ENCODE results near the gene CYRIA. TPM values are rescaled to one million over a fixed set of nuclear protein-coding genes. Genes with fewer than 3 reads are reported as not detected.
A peak's percentile ranks its signal among the peaks of the same experiment; 100 is the strongest.

The CYRIA gene
- total RNA-seq, 2 experiments from 2014 or later: 1.3 TPM

GRCh38 chr2:16708173-16708572, 42.5 kb upstream of the CYRIA start:
- ATAC-seq (ENCODE audit: poor library complexity) (no peak), DNase-seq (no peak)
- Mint-ChIP-seq H3K9me3 (no peaks in the 10 kb centered on the region), H3K27ac (no peak overlapping the region), H3K36me3 (ENCODE audit: low read depth) (no peaks in the 10 kb centered on the region), H3K4me3 (no peak overlapping the region), H3K27me3 (peaks cover 6% of the 10 kb centered on the region), H3K4me1 (ENCODE audit: low read depth) (no peaks in the 10 kb centered on the region)
- ChIA-PET CTCF (no interaction called here), POLR2A (no interaction called here)
- no peak overlapping the region for H3K4me3 ChIP-seq (ENCODE audit: low read length)
- TF ChIP-seq, protein P1, sequence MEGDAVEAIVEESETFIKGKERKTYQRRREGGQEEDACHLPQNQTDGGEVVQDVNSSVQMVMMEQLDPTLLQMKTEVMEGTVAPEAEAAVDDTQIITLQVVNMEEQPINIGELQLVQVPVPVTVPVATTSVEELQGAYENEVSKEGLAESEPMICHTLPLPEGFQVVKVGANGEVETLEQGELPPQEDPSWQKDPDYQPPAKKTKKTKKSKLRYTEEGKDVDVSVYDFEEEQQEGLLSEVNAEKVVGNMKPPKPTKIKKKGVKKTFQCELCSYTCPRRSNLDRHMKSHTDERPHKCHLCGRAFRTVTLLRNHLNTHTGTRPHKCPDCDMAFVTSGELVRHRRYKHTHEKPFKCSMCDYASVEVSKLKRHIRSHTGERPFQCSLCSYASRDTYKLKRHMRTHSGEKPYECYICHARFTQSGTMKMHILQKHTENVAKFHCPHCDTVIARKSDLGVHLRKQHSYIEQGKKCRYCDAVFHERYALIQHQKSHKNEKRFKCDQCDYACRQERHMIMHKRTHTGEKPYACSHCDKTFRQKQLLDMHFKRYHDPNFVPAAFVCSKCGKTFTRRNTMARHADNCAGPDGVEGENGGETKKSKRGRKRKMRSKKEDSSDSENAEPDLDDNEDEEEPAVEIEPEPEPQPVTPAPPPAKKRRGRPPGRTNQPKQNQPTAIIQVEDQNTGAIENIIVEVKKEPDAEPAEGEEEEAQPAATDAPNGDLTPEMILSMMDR (IDR thresholded peaks at IDR 0.05): no peak
- intact Hi-C loops (cut with DNase I, micrococcal nuclease): no loop called here
- H3K36me3 ChIP-seq (ENCODE audit: insufficient read depth, low read length): no peaks in the 10 kb centered on the region
- H3K9me3 ChIP-seq (ENCODE audit: control insufficient read depth in 1 of 2, insufficient read depth in 1 of 2, low read length in 2 of 2): no peaks in the 10 kb centered on the region
- H3K27ac ChIP-seq (ENCODE audit: low read depth in 1 of 2, low read length in 2 of 2): no peak overlapping the region
- H3K4me1 ChIP-seq (ENCODE audit: insufficient read depth, low read length): no peaks in the 10 kb centered on the region
- peaks cover 0 to 5% of the 10 kb centered on the region in 2 experiments for H3K27me3 ChIP-seq (ENCODE audit: control insufficient read depth in 1 of 2, insufficient read depth in 2 of 2, low read length in 2 of 2)

GRCh38 chr2:16707014-16707623, 41.5 kb upstream of the CYRIA start:
- DNase-seq (no peak), ATAC-seq (ENCODE audit: poor library complexity) (no peak)
- H3K27ac ChIP-seq (ENCODE audit: low read depth in 1 of 2, low read length in 2 of 2): no peak overlapping the region
- H3K9me3 Mint-ChIP-seq: no peaks in the 10 kb centered on the region
- H3K4me1 Mint-ChIP-seq (ENCODE audit: low read depth): no peaks in the 10 kb centered on the region
- CTCF ChIA-PET: no interaction called here
- no peaks in the 10 kb centered on the region for H3K9me3 ChIP-seq (ENCODE audit: control insufficient read depth in 1 of 2, insufficient read depth in 1 of 2, low read length in 2 of 2)
- H3K36me3 ChIP-seq (ENCODE audit: insufficient read depth, low read length): no peaks in the 10 kb centered on the region
- H3K27me3 Mint-ChIP-seq: peaks cover 6% of the 10 kb centered on the region
- H3K27ac Mint-ChIP-seq: no peak overlapping the region
- no peak overlapping the region for H3K4me3 Mint-ChIP-seq
- POLR2A ChIA-PET: interaction anchor here (0.6 kb wide), 1 partner anchor 965 kb away, joined by 3 read pairs; no protein-coding TSS in a partner anchor
- no peaks in the 10 kb centered on the region for H3K36me3 Mint-ChIP-seq (ENCODE audit: low read depth)
- no peak overlapping the region for H3K4me3 ChIP-seq (ENCODE audit: low read length)
- TF ChIP-seq, protein P1 (IDR thresholded peaks at IDR 0.05): no peak
- no peaks in the 10 kb centered on the region for H3K4me1 ChIP-seq (ENCODE audit: insufficient read depth, low read length)
- intact Hi-C loops (cut with DNase I, micrococcal nuclease): no loop called here
- H3K27me3 ChIP-seq (ENCODE audit: control insufficient read depth in 1 of 2, insufficient read depth in 2 of 2, low read length in 2 of 2): peaks cover 0 to 5% of the 10 kb centered on the region in 2 experiments

DNA sequence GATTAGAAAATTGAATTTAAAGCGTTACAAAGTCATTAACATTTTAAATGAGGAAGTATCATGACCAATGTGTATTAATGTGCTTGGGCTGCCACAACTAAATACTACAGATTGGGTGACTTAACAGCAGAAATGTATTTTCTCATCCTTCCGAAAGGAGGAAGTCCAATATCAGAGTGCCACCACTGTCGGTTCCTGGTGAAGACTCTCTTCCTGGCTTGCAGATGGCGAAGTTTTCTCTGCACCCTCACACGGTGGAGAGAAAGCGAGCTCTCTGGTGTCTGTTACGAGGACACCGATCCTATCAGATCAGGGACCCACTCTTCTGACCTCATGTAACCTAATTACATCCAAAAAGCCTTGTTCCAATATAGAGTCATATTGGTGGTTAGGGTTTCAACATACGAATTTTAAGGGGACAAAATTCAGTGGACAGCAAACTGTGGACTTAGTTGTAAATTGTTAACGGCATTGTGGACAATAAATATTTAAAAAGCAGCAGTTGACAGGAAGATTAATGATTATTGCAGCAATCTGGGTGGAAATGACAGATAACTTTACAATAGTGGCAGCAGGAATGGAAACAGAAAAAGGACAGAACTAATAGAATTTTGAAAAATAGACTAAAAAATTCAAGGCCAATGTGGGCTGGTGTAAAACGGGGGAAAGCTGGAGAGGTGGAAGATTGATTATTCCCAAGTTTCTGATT, 35.1 kb upstream of the CYRIA start:
- POLR2A ChIA-PET: no interaction called here
- peaks cover 5% of the 10 kb centered on the region for H3K9me3 Mint-ChIP-seq
- Histone ChIP-seq H3K4me3 (ENCODE audit: low read length) (no peak overlapping the region), H3K27me3 (ENCODE audit: control insufficient read depth in 1 of 2, insufficient read depth in 2 of 2, low read length in 2 of 2) (no peaks in the 10 kb centered on the region), H3K27ac (ENCODE audit: low read depth in 1 of 2, low read length in 2 of 2) (no peak overlapping the region), H3K9me3 (ENCODE audit: control insufficient read depth in 1 of 2, insufficient read depth in 1 of 2, low read length in 2 of 2) (no peaks in the 10 kb centered on the region), H3K36me3 (ENCODE audit: insufficient read depth, low read length) (no peaks in the 10 kb centered on the region), H3K4me1 (ENCODE audit: insufficient read depth, low read length) (no peaks in the 10 kb centered on the region)
- H3K27me3 Mint-ChIP-seq: peaks cover 2% of the 10 kb centered on the region
- H3K27ac Mint-ChIP-seq: no peak overlapping the region
- no peaks in the 10 kb centered on the region for H3K4me1 Mint-ChIP-seq (ENCODE audit: low read depth)
- CTCF ChIA-PET: no interaction called here
- H3K36me3 Mint-ChIP-seq (ENCODE audit: low read depth): no peaks in the 10 kb centered on the region
- intact Hi-C loops (cut with DNase I, micrococcal nuclease): no loop called here
- ATAC-seq (ENCODE audit: poor library complexity) (no peak), DNase-seq (peak in 1 of 14 experiments; percentile 14)
- no peak overlapping the region for H3K4me3 Mint-ChIP-seq
- TF ChIP-seq, protein P1 (IDR thresholded peaks at IDR 0.05): no peak

Data from CD4-positive, alpha-beta T cell (primary cell).